ENCODE measurements around the gene PRRG4.
"Not testable (repeated sequence)": the region's sequence is repeated elsewhere in the genome, so short reads cannot be mapped to it uniquely, and the experiment has no call there.

The PRRG4 gene

GRCh38 chr11:32885556-32885955 lies 55.8 kb downstream of the PRRG4 start:
- no peak for DNase-seq (ENCODE audit: low read depth in 2 of 2)

DNA sequence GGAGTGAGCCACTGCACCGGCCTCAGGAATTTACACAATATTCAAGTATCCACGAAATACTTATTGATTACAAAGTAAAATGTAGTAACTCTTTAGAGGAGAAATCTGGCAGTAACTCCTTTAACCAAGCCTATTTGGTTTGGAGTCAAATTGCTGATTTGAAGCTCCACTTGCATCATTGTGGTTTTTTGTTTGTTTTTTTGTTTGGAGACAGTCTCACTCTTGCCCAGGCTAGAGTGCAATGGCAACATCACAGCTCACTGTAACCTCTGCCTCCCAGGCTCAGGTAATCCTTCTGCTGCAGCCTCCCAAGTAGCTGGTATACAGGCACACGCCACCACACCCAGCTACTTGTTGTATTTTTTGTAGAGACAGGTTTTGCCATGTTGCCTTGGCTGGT lies 56.5 kb downstream of the PRRG4 start:
- DNase-seq (ENCODE audit: low read depth in 2 of 2) = no peak

DNA sequence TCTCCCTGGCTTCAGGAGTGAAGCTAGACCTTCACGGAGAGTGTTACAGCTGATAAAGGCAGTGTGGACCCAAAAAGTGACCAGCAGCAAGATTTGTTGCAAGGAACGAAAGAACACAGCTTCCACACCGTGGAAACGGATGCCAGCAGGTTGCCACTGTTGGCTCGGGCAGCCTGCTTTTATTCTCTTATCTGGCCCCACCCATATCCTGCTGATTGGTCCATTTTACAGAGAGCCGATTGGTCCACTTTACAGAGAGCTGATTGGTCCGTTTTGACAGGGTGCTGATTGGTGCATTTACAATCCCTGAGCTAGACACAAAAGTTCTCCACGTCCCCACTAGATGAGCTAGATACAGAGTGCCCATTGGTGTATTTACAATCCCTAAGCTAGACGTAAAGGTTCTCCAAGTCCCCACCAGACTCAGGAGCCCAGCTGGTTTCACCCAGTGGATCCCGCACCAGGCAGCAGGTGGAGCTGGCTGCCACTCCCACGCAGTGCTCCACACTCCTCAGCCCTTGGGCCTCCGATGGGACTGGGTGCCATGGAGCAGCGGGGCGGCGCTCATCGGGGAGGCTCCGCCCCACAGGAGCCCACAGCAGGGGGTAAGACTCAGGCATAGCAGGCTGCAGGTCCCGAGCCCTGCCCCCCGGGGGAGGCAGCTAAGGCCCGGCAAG lies 58.1 kb downstream of the PRRG4 start:
- not testable (repeated sequence) for DNase-seq (ENCODE audit: low read depth in 2 of 2)

GRCh38 chr11:32888384-32888710 lies 58.6 kb downstream of the PRRG4 start:
- not testable (repeated sequence) for DNase-seq (ENCODE audit: low read depth in 2 of 2)

- DNase-seq (ENCODE audit: low read depth in 2 of 2) = no peak
Measured at GRCh38 chr11:32888805-32889204, 59.1 kb downstream of the PRRG4 start.

GRCh38 chr11:32890843-32891656 lies 61.3 kb downstream of the PRRG4 start:
- DNase-seq (ENCODE audit: low read depth in 2 of 2) = no peak

- DNase-seq (ENCODE audit: low read depth in 2 of 2) = no peak
Measured at GRCh38 chr11:32891657-32892354, 62.1 kb downstream of the PRRG4 start.

GRCh38 chr11:32892355-32893092 lies 62.8 kb downstream of the PRRG4 start, which contains the start of gene QSER1:
QSER1 (plus strand) TSS chr11:32892811; CDS start chr11:32893126, 315 bp downstream.
- DNase-seq (ENCODE audit: low read depth in 2 of 2) = peak; percentile 32 to 54

- DNase-seq (ENCODE audit: low read depth in 2 of 2) = peak in 1 of 2 donors; percentile 28
Measured at GRCh38 chr11:32893093-32893342, 63.3 kb downstream of the PRRG4 start.

GRCh38 chr11:32893343-32894148 lies 63.8 kb downstream of the PRRG4 start:
- DNase-seq (ENCODE audit: low read depth in 2 of 2) = peak in 1 of 2 donors; percentile 37

DNA sequence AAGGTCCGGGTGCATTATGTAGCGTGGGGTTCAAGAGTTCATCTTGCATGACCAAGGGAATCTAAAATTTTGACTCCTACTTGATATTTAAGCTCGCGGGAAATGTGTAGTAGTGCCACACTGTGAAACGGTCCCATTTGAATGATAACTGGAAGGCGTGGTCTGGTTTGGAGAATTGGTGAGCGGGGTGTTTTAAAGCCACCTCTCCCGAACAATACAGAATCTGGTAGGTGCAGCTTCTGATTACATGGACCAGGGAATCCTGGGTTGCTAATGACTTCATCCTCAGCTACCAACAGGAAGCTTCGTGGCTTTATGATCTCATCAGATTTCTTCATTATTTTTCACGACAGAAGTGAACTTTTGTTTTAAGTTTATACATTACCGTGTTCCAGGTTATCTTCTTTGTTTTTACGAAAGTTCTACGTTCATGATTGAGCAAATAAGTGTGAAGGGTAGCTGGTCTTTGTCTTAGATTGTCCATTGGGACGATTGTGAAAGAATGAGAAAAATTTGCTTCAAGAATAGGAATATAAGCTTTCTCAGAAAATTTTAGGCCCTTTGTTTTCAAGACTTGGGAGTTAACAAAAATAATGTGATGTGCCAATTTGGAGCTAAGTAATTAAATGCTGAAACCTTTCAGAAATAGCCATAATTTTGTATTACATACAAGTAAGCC lies 64.6 kb downstream of the PRRG4 start:
- no peak for DNase-seq (ENCODE audit: low read depth in 2 of 2)

- no peak for DNase-seq (ENCODE audit: low read depth in 2 of 2)
Measured at GRCh38 chr11:32894921-32895320, 65.2 kb downstream of the PRRG4 start.

DNA sequence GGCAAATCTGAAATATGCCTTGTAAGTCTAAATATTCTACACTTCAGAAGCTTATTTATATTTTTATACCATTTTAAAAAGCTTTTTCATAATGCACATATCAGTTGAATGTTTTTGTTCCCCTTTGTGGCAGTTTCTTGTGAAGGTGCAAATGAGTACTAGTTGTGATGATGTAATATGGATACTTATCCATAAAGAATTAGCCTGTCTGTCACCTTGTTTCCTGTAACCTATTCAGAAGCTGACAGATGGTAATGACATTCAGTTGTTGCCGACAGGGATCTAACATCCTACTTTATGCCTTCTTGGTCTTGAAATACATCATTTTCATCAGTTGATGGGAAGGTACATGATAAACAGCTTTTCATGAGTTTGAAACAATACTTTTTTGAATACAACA lies 65.7 kb downstream of the PRRG4 start:
- DNase-seq (ENCODE audit: low read depth in 2 of 2) = no peak

GRCh38 chr11:32897103-32897502 lies 67.4 kb downstream of the PRRG4 start:
- no peak for DNase-seq (ENCODE audit: low read depth in 2 of 2)

DNA sequence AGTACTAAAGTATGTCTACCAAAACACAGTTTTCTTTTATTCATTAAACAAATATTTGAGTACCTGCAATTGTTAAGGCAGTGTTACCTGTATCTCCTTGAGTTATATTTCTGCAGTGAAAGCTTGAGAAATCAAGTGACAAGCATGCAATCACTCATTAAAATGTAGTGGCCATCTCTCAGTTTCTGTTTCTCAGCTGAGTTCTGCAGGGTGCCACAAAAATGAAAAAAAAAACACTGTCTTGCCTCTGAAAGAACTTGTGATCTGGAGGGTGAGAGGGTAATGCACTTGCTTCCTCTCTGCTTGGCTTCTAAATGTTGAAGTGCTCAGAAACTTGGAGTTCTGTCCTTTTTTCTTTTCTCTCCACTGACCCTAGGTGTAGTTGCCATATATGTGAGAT lies 69.7 kb downstream of the PRRG4 start:
- DNase-seq (ENCODE audit: low read depth in 2 of 2) = no peak

DNA sequence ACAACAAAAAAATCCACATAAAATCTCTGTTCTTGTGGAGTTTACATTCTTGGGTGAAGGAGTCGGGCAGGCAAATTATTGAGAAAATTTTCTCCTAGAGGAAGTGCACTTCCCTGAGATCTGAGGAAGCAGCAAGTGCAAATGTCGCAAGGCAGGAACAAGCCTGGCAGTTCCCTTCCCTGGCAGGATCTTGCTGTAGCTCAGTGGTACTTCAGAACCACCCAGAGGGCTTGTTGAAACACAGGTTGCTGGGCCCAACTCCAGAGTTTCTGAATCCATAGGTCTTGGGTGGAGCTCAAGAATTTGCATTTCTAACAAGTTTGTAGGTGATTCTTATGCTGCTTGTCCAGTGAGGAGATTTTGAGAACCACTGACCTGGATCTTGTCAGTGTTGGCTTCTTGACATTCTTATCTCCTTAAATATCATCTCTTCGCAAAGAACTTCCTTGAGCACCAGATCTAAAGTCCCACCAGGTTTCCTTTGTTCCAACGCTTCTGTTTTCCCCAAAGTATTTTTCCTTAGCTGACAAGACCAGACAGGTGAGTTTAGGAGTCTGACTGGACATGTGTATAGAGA lies 72.5 kb downstream of the PRRG4 start:
- DNase-seq (ENCODE audit: low read depth in 2 of 2) = no peak

DNA sequence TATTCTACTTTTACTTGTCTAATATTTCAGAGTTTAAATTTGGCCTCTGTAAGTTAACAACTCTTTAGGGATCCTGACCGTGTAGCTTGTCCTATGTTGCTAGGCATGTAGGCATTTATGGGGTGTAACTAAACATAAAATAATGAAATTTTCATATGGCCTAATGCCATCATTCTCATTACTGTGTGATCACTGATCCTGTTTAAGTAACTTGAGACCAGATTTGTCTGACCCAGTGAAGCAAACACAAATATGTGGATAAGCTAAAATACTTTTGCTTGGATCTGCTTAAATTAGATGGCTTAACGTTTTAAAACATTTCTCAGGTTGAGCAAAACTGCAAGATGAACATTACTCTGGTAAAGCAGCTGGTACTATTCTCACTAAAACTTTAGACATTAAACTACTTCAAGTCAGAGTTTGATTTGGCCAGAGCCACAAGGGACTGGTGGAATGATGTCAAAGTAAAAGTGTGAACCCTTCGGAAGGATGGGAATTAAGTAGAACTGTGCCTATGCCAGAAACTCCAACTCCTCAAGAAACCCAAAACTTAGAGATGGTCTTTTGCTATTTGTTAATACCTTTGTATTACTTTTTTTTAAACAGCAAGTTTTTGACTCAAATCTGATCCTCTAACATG lies 75.4 kb downstream of the PRRG4 start:
- DNase-seq (ENCODE audit: low read depth in 2 of 2) = no peak

Data from stimulated activated CD8-positive, alpha-beta memory T cell treated with anti-CD3 and anti-CD28 coated beads, Interleukin-15, amount 100 ng/mL, for 4 hours (primary cell).